ENCODE results near the gene PHYH.
"Not testable (repeated sequence)": the region's sequence is repeated elsewhere in the genome, so short reads cannot be mapped to it uniquely, and the experiment has no call there.

Gene PHYH

GRCh38 chr10:13331646-13332045, 31.8 kb upstream of the PHYH start:
- no peaks in the 10 kb centered on the region for H3F3A ChIP-seq (ENCODE audit: low read depth)
- H3K4me1 ChIP-seq (ENCODE audit: insufficient read depth, low read length, poor library complexity, severe bottlenecking): no peaks in the 10 kb centered on the region
- no peaks in the 10 kb centered on the region for H3K79me2 ChIP-seq (ENCODE audit: insufficient read depth, low read length)
- H4K20me1 ChIP-seq (ENCODE audit: insufficient read depth, low read length, poor library complexity, severe bottlenecking): no peaks in the 10 kb centered on the region
- no peak overlapping the region for H3K4me2 ChIP-seq (ENCODE audit: low read depth, low read length, poor library complexity, severe bottlenecking)
- H2AFZ ChIP-seq (ENCODE audit: low read length): no peak overlapping the region
- no peak overlapping the region for H3K9ac ChIP-seq (ENCODE audit: low read depth, low read length, poor library complexity, severe bottlenecking)
- no peaks in the 10 kb centered on the region for H3K27me3 ChIP-seq (ENCODE audit: insufficient read depth, low read length, poor library complexity, severe bottlenecking)
- peaks cover 72% of the 10 kb centered on the region; the same call in 1 of the 2 replicates for H3K36me3 ChIP-seq (ENCODE audit: insufficient read depth, low read length)
- no peaks in the 10 kb centered on the region for H3K9me2 ChIP-seq (replicated peaks; ENCODE audit: low read depth, low read length)
- no peak for TF ChIP-seq CTCF (conservative IDR thresholded peaks at IDR 0.05; ENCODE audit: low read length)
- TF ChIP-seq EZH2phosphoT487 (IDR thresholded peaks at IDR 0.05; ENCODE audit: borderline replicate concordance): no peak
- H3K9me3 ChIP-seq (ENCODE audit: insufficient read depth, low read depth, low read length): no peaks in the 10 kb centered on the region
- no peak overlapping the region for H3K4me3 ChIP-seq (ENCODE audit: low read length, poor library complexity, severe bottlenecking)

DNA sequence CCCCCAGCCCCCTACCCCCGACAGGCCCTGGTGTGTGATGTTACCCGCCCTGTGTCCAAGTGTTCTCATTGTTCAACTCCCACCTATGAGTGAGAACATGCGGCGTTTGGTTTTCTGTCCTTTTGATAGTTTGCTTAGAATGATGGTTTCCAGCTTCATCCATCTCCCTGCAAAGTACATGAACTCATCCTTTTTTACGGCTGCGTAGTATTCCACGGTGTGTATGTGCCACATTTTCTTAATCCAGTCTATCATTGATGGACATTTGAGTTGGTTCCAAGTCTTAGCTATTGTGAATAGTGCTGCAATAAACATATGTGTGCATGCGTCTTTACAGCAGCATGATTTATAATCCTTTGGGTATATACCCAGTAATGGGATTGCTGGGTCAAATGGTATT, 31.1 kb upstream of the PHYH start:
- H3K9ac ChIP-seq (ENCODE audit: low read depth, low read length, poor library complexity, severe bottlenecking); H3K4me2 ChIP-seq (ENCODE audit: low read depth, low read length, poor library complexity, severe bottlenecking); H3K4me1 ChIP-seq (ENCODE audit: insufficient read depth, low read length, poor library complexity, severe bottlenecking); H3K79me2 ChIP-seq (ENCODE audit: insufficient read depth, low read length); H3F3A ChIP-seq (ENCODE audit: low read depth); H3K9me2 ChIP-seq (replicated peaks; ENCODE audit: low read depth, low read length); H3K9me3 ChIP-seq (ENCODE audit: insufficient read depth, low read depth, low read length); H3K4me3 ChIP-seq (ENCODE audit: low read length, poor library complexity, severe bottlenecking); H2AFZ ChIP-seq (ENCODE audit: low read length); H4K20me1 ChIP-seq (ENCODE audit: insufficient read depth, low read length, poor library complexity, severe bottlenecking); H3K27me3 ChIP-seq (ENCODE audit: insufficient read depth, low read length, poor library complexity, severe bottlenecking): not testable (repeated sequence)
- H3K36me3 ChIP-seq (ENCODE audit: insufficient read depth, low read length): peaks cover 71% of the 10 kb centered on the region; the same call in 1 of the 2 replicates

- Histone ChIP-seq H3K27me3 (ENCODE audit: insufficient read depth, low read length, poor library complexity, severe bottlenecking) (no peaks in the 10 kb centered on the region), H3K9me2 (replicated peaks; ENCODE audit: low read depth, low read length) (no peaks in the 10 kb centered on the region), H3K9me3 (ENCODE audit: insufficient read depth, low read depth, low read length) (no peaks in the 10 kb centered on the region), H2AFZ (ENCODE audit: low read length) (no peak overlapping the region), H3K9ac (ENCODE audit: low read depth, low read length, poor library complexity, severe bottlenecking) (no peak overlapping the region), H3K4me3 (ENCODE audit: low read length, poor library complexity, severe bottlenecking) (no peak overlapping the region), H3K36me3 (ENCODE audit: insufficient read depth, low read length) (peaks cover 75% of the 10 kb centered on the region; the same call in 1 of the 2 replicates), H3K79me2 (ENCODE audit: insufficient read depth, low read length) (no peaks in the 10 kb centered on the region), H3F3A (ENCODE audit: low read depth) (no peaks in the 10 kb centered on the region), H4K20me1 (ENCODE audit: insufficient read depth, low read length, poor library complexity, severe bottlenecking) (no peaks in the 10 kb centered on the region), H3K4me1 (ENCODE audit: insufficient read depth, low read length, poor library complexity, severe bottlenecking) (peaks cover 2% of the 10 kb centered on the region), H3K4me2 (ENCODE audit: low read depth, low read length, poor library complexity, severe bottlenecking) (no peak overlapping the region)
- TF ChIP-seq CTCF (conservative IDR thresholded peaks at IDR 0.05; ENCODE audit: low read length) (no peak), EZH2phosphoT487 (IDR thresholded peaks at IDR 0.05; ENCODE audit: borderline replicate concordance) (no peak)
Measured at GRCh38 chr10:13329565-13329964, 29.7 kb upstream of the PHYH start.

- no peak overlapping the region for H3K4me3 ChIP-seq (ENCODE audit: low read length, poor library complexity, severe bottlenecking)
- no peaks in the 10 kb centered on the region for H3K9me3 ChIP-seq (ENCODE audit: insufficient read depth, low read depth, low read length)
- peaks cover 7% of the 10 kb centered on the region for H3K4me1 ChIP-seq (ENCODE audit: insufficient read depth, low read length, poor library complexity, severe bottlenecking)
- TF ChIP-seq CTCF (conservative IDR thresholded peaks at IDR 0.05; ENCODE audit: low read length) (no peak), EZH2phosphoT487 (IDR thresholded peaks at IDR 0.05; ENCODE audit: borderline replicate concordance) (no peak)
- H2AFZ ChIP-seq (ENCODE audit: low read length): no peak overlapping the region
- no peak overlapping the region for H3K9ac ChIP-seq (ENCODE audit: low read depth, low read length, poor library complexity, severe bottlenecking)
- H3K27me3 ChIP-seq (ENCODE audit: insufficient read depth, low read length, poor library complexity, severe bottlenecking): no peaks in the 10 kb centered on the region
- no peaks in the 10 kb centered on the region for H3K9me2 ChIP-seq (replicated peaks; ENCODE audit: low read depth, low read length)
- H4K20me1 ChIP-seq (ENCODE audit: insufficient read depth, low read length, poor library complexity, severe bottlenecking): no peaks in the 10 kb centered on the region
- no peak overlapping the region for H3K4me2 ChIP-seq (ENCODE audit: low read depth, low read length, poor library complexity, severe bottlenecking)
- peaks cover 77% of the 10 kb centered on the region; the same call in 1 of the 2 replicates for H3K36me3 ChIP-seq (ENCODE audit: insufficient read depth, low read length)
- H3K79me2 ChIP-seq (ENCODE audit: insufficient read depth, low read length): no peaks in the 10 kb centered on the region
- no peaks in the 10 kb centered on the region for H3F3A ChIP-seq (ENCODE audit: low read depth)
Measured at GRCh38 chr10:13328613-13329012, 28.7 kb upstream of the PHYH start.
